Measurements from ENCODE around the gene FRMPD1. TPM values are rescaled to one million over a fixed set of nuclear protein-coding genes. Genes with fewer than 3 reads are reported as not detected.

The FRMPD1 gene
- total RNA-seq, 1 donor from 2014 or later: 0.07 TPM

GRCh38 chr9:37636511-37637448 lies 14.0 kb upstream of the FRMPD1 start:
- Histone ChIP-seq H4K20me1 (ENCODE audit: insufficient read depth, low read length) (no peaks in the 10 kb centered on the region), H3K79me2 (ENCODE audit: insufficient read depth, low read length) (no peaks in the 10 kb centered on the region), H3K36me3 (ENCODE audit: insufficient read depth, low read length) (no peaks in the 10 kb centered on the region), H3K4me3 (ENCODE audit: insufficient read depth, low read depth, low read length) (no peak overlapping the region), H3K4me2 (ENCODE audit: low read length) (no peak overlapping the region), H3K27me3 (ENCODE audit: insufficient read depth, low read length) (peaks cover 11% of the 10 kb centered on the region), H2AFZ (ENCODE audit: low read depth, low read length) (no peak overlapping the region), H3K27ac (ENCODE audit: low read depth, low read length) (no peak overlapping the region), H3K9me3 (ENCODE audit: insufficient read depth, low read depth, low read length) (no peaks in the 10 kb centered on the region), H3K4me1 (ENCODE audit: insufficient read depth, low read length) (no peaks in the 10 kb centered on the region), H3K9ac (ENCODE audit: low read length) (no peak overlapping the region)
- DNase-seq (ENCODE audit: low read depth): no peak
- TF ChIP-seq CTCF (IDR thresholded peaks at IDR 0.05; ENCODE audit: insufficient read depth, low read depth, low read length) (no peak), EZH2 (IDR thresholded peaks at IDR 0.05; ENCODE audit: insufficient read depth, low read length) (no peak)
- Mint-ChIP-seq H3K4me1 (ENCODE audit: low read depth, unreplicated experiment) (no peaks in the 10 kb centered on the region), H3K27ac (ENCODE audit: unreplicated experiment) (no peak overlapping the region), H3K9me3 (ENCODE audit: unreplicated experiment) (no peaks in the 10 kb centered on the region), H3K36me3 (ENCODE audit: low read depth, unreplicated experiment) (no peaks in the 10 kb centered on the region), H3K4me3 (ENCODE audit: unreplicated experiment) (no peak overlapping the region), H3K27me3 (ENCODE audit: low read depth, unreplicated experiment) (peaks cover 11% of the 10 kb centered on the region)
- no peak for FAIRE-seq

- Histone ChIP-seq H3K4me1 (ENCODE audit: insufficient read depth, low read length) (no peaks in the 10 kb centered on the region), H3K79me2 (ENCODE audit: insufficient read depth, low read length) (no peaks in the 10 kb centered on the region), H3K36me3 (ENCODE audit: insufficient read depth, low read length) (no peaks in the 10 kb centered on the region), H3K9me3 (ENCODE audit: insufficient read depth, low read depth, low read length) (no peaks in the 10 kb centered on the region), H4K20me1 (ENCODE audit: insufficient read depth, low read length) (no peaks in the 10 kb centered on the region), H2AFZ (ENCODE audit: low read depth, low read length) (no peak overlapping the region), H3K4me3 (ENCODE audit: insufficient read depth, low read depth, low read length) (no peak overlapping the region), H3K9ac (ENCODE audit: low read length) (no peak overlapping the region), H3K27me3 (ENCODE audit: insufficient read depth, low read length) (peaks cover 26% of the 10 kb centered on the region), H3K27ac (ENCODE audit: low read depth, low read length) (no peak overlapping the region), H3K4me2 (ENCODE audit: low read length) (no peak overlapping the region)
- no peaks in the 10 kb centered on the region for H3K36me3 Mint-ChIP-seq (ENCODE audit: low read depth, unreplicated experiment)
- no peaks in the 10 kb centered on the region for H3K4me1 Mint-ChIP-seq (ENCODE audit: low read depth, unreplicated experiment)
- no peak overlapping the region for H3K4me3 Mint-ChIP-seq (ENCODE audit: unreplicated experiment)
- FAIRE-seq (no peak), DNase-seq (ENCODE audit: low read depth) (no peak)
- no peaks in the 10 kb centered on the region for H3K9me3 Mint-ChIP-seq (ENCODE audit: unreplicated experiment)
- TF ChIP-seq CTCF (IDR thresholded peaks at IDR 0.05; ENCODE audit: insufficient read depth, low read depth, low read length) (no peak), EZH2 (IDR thresholded peaks at IDR 0.05; ENCODE audit: insufficient read depth, low read length) (no peak)
- no peak overlapping the region for H3K27ac Mint-ChIP-seq (ENCODE audit: unreplicated experiment)
- H3K27me3 Mint-ChIP-seq (ENCODE audit: low read depth, unreplicated experiment): peaks cover 14% of the 10 kb centered on the region
These were observed 11.5 kb upstream of the FRMPD1 start for GRCh38 chr9:37639109-37639762.
